Measurements from ENCODE around the gene RPP30.
"Not testable (repeated sequence)": the region's sequence is repeated elsewhere in the genome, so short reads cannot be mapped to it uniquely, and the experiment has no call there.

GRCh38 chr10:90880059-90880719 is 8.4 kb downstream of the RPP30 start:
- TF ChIP-seq PAX8 (CRISPR knock-in tag; IDR thresholded peaks at IDR 0.05; ENCODE audit: borderline replicate concordance); POLR2AphosphoS5 (IDR thresholded peaks at IDR 0.05; ENCODE audit: low read depth, low read length); ZNF431 (CRISPR knock-in tag; IDR thresholded peaks at IDR 0.05; ENCODE audit: borderline replicate concordance, low read depth); CHD4 (IDR thresholded peaks at IDR 0.05; ENCODE audit: borderline replicate concordance, low read length); RNF2 (conservative IDR thresholded peaks at IDR 0.05; ENCODE audit: low read depth); KDM1A (CRISPR knock-in tag; IDR thresholded peaks at IDR 0.05): not testable (repeated sequence)

Data from HepG2 (cell line).